Measurements from ENCODE around the gene LY86. TPM values are rescaled to one million over a fixed set of nuclear protein-coding genes. Genes with fewer than 3 reads are reported as not detected.
"Not testable (repeated sequence)": the region's sequence is repeated elsewhere in the genome, so short reads cannot be mapped to it uniquely, and the experiment has no call there.

LY86 gene
- total RNA-seq, 2 experiments from 2014 or later: 1.2 to 1.3 TPM

- Mint-ChIP-seq H3K4me1 (peaks cover 82% of the 10 kb centered on the region), H3K4me3 (no peak overlapping the region), H3K9me3 (peaks cover 9% of the 10 kb centered on the region), H3K27ac (peak overlapping the region; percentile 97), H3K27me3 (no peaks in the 10 kb centered on the region), H3K36me3 (peaks cover 28% of the 10 kb centered on the region)
- no peak for DNase-seq
Measured at GRCh38 chr6:6657820-6658217, 69.3 kb downstream of the LY86 start.

- H3K9me3 Mint-ChIP-seq: peaks cover 9% of the 10 kb centered on the region
- no peak for DNase-seq
Measured at GRCh38 chr6:6659600-6660327, 71.2 kb downstream of the LY86 start.

GRCh38 chr6:6660339-6661045 lies 72.0 kb downstream of the LY86 start:
- H3K9me3 Mint-ChIP-seq: peaks cover 9% of the 10 kb centered on the region
- H3K27ac Mint-ChIP-seq: peak overlapping the region; percentile 51
- peaks cover 62% of the 10 kb centered on the region for H3K4me1 Mint-ChIP-seq
- H3K27me3 Mint-ChIP-seq: no peaks in the 10 kb centered on the region
- peaks cover 22% of the 10 kb centered on the region for H3K36me3 Mint-ChIP-seq
- no peak overlapping the region for H3K4me3 Mint-ChIP-seq
- no peak for DNase-seq

More at GRCh38 chr6:6659600-6660327, 71.2 kb downstream of the LY86 start:
- Mint-ChIP-seq H3K27me3 (no peaks in the 10 kb centered on the region), H3K27ac (peak overlapping the region; percentile 97), H3K4me1 (peaks cover 69% of the 10 kb centered on the region), H3K4me3 (no peak overlapping the region), H3K36me3 (peaks cover 26% of the 10 kb centered on the region)

GRCh38 chr6:6661191-6661590 lies 72.7 kb downstream of the LY86 start:
- Mint-ChIP-seq H3K9me3 (peaks cover 9% of the 10 kb centered on the region), H3K36me3 (peaks cover 22% of the 10 kb centered on the region), H3K27ac (no peak overlapping the region), H3K27me3 (no peaks in the 10 kb centered on the region), H3K4me1 (peaks cover 55% of the 10 kb centered on the region), H3K4me3 (no peak overlapping the region)
- no peak for DNase-seq

GRCh38 chr6:6661684-6662083 lies 73.2 kb downstream of the LY86 start:
- no peaks in the 10 kb centered on the region for H3K27me3 Mint-ChIP-seq
- no peak for DNase-seq
- peaks cover 9% of the 10 kb centered on the region for H3K9me3 Mint-ChIP-seq
- no peak overlapping the region for H3K4me3 Mint-ChIP-seq
- H3K4me1 Mint-ChIP-seq: peaks cover 50% of the 10 kb centered on the region
- peaks cover 22% of the 10 kb centered on the region for H3K36me3 Mint-ChIP-seq
- no peak overlapping the region for H3K27ac Mint-ChIP-seq

- Mint-ChIP-seq H3K27me3 (no peaks in the 10 kb centered on the region), H3K4me1 (peaks cover 35% of the 10 kb centered on the region), H3K36me3 (peaks cover 5% of the 10 kb centered on the region), H3K4me3 (no peak overlapping the region), H3K9me3 (no peaks in the 10 kb centered on the region), H3K27ac (no peak overlapping the region)
- DNase-seq: no peak
Measured at GRCh38 chr6:6663421-6664135, 75.1 kb downstream of the LY86 start.

- H3K9me3 Mint-ChIP-seq: peaks cover 4% of the 10 kb centered on the region
- H3K27me3 Mint-ChIP-seq: no peaks in the 10 kb centered on the region
- peaks cover 4% of the 10 kb centered on the region for H3K36me3 Mint-ChIP-seq
- peaks cover 26% of the 10 kb centered on the region for H3K4me1 Mint-ChIP-seq
- no peak overlapping the region for H3K27ac Mint-ChIP-seq
- no peak overlapping the region for H3K4me3 Mint-ChIP-seq
- DNase-seq: no peak
Measured at GRCh38 chr6:6665555-6666243, 77.2 kb downstream of the LY86 start.

GRCh38 chr6:6670150-6670549 lies 81.6 kb downstream of the LY86 start:
- H3K4me3 Mint-ChIP-seq, H3K36me3 Mint-ChIP-seq, H3K27ac Mint-ChIP-seq, H3K27me3 Mint-ChIP-seq, H3K9me3 Mint-ChIP-seq, DNase-seq: not testable (repeated sequence)
- peaks cover 14% of the 10 kb centered on the region for H3K4me1 Mint-ChIP-seq

GRCh38 chr6:6674872-6675271 lies 86.4 kb downstream of the LY86 start:
- Mint-ChIP-seq H3K9me3 (no peaks in the 10 kb centered on the region), H3K27ac (no peak overlapping the region), H3K4me3 (no peak overlapping the region), H3K27me3 (no peaks in the 10 kb centered on the region), H3K36me3 (no peaks in the 10 kb centered on the region), H3K4me1 (peaks cover 11% of the 10 kb centered on the region)
- no peak for DNase-seq

- Mint-ChIP-seq H3K4me3 (no peak overlapping the region), H3K36me3 (no peaks in the 10 kb centered on the region), H3K27me3 (no peaks in the 10 kb centered on the region), H3K9me3 (no peaks in the 10 kb centered on the region), H3K27ac (no peak overlapping the region), H3K4me1 (peaks cover 9% of the 10 kb centered on the region)
- peak; percentile 70 for DNase-seq
Measured at GRCh38 chr6:6676910-6677441, 88.5 kb downstream of the LY86 start.

GRCh38 chr6:6678185-6678671 lies 89.7 kb downstream of the LY86 start:
- Mint-ChIP-seq H3K27ac (no peak overlapping the region), H3K4me1 (peaks cover 15% of the 10 kb centered on the region), H3K36me3 (no peaks in the 10 kb centered on the region), H3K4me3 (no peak overlapping the region), H3K27me3 (no peaks in the 10 kb centered on the region), H3K9me3 (no peaks in the 10 kb centered on the region)
- no peak for DNase-seq

- H3K4me1 Mint-ChIP-seq: peaks cover 20% of the 10 kb centered on the region
- H3K36me3 Mint-ChIP-seq: no peaks in the 10 kb centered on the region
- DNase-seq: no peak
- no peak overlapping the region for H3K4me3 Mint-ChIP-seq
- no peak overlapping the region for H3K27ac Mint-ChIP-seq
- no peaks in the 10 kb centered on the region for H3K27me3 Mint-ChIP-seq
- no peaks in the 10 kb centered on the region for H3K9me3 Mint-ChIP-seq
Measured at GRCh38 chr6:6678811-6679210, 90.3 kb downstream of the LY86 start.

- Mint-ChIP-seq H3K27ac (no peak overlapping the region), H3K4me1 (peaks cover 28% of the 10 kb centered on the region), H3K4me3 (no peak overlapping the region), H3K27me3 (no peaks in the 10 kb centered on the region), H3K36me3 (no peaks in the 10 kb centered on the region), H3K9me3 (no peaks in the 10 kb centered on the region)
- no peak for DNase-seq
Measured at GRCh38 chr6:6679633-6680032, 91.1 kb downstream of the LY86 start.

GRCh38 chr6:6680526-6680925 lies 92.0 kb downstream of the LY86 start:
- no peaks in the 10 kb centered on the region for H3K36me3 Mint-ChIP-seq
- H3K4me1 Mint-ChIP-seq: peaks cover 34% of the 10 kb centered on the region
- no peak overlapping the region for H3K4me3 Mint-ChIP-seq

More at GRCh38 chr6:6680526-6680925, 92.0 kb downstream of the LY86 start:
- Mint-ChIP-seq H3K9me3 (no peaks in the 10 kb centered on the region), H3K27me3 (no peaks in the 10 kb centered on the region), H3K27ac (no peak overlapping the region)
- DNase-seq: no peak

Data from activated naive CD8-positive, alpha-beta T cell treated with anti-CD3 and anti-CD28 coated beads for 36 hours (primary cell).